HCT116 (cell line): ENCODE measurements around the gene UQCC2. TPM values are rescaled to one million over a fixed set of nuclear protein-coding genes. Genes with fewer than 3 reads are reported as not detected.

Experiments
- ATAC-seq: fragments of 200-7000 bp; cut with Tn5 transposase; 2 replicates; pipeline ENCODE4 v1.9.1; 2020; ENCODE audit warnings: mild to moderate bottlenecking, moderate library complexity
- BruUV-seq: library from RNA; stranded (reverse); fragments of 400-500 nt; replicated peaks from 2 replicates; lab custom pipeline; 2021; lab: Mats Ljungman, UMichigan
- CTCF ChIA-PET: fragments of 300-600 bp; sonication (Branson Sonifier 250); formaldehyde crosslinking; loops from one replicate; lab custom pipeline; 2021; ENCODE audit warnings: antibody characterized with exemption; lab: Charles Lee
- POLR2A ChIA-PET: fragments of 300-600, 350-600 bp; sonication (Branson Sonifier 250); formaldehyde crosslinking; loops from one replicate; lab custom pipeline; 2021; ENCODE audit warnings: antibody characterized with exemption; lab: Charles Lee
- RAD21 ChIA-PET, 2 experiments: fragments of 300-600 bp; sonication (Branson Sonifier 250); formaldehyde crosslinking; loops; one replicate each; lab custom pipeline; 2023; ENCODE audit warnings: low total read pairs in 2 of 2; ENCODE audit not compliant: uncharacterized antibody in 2 of 2, unreplicated experiment in 2 of 2, low non-redundant PET in 1 of 2; lab: Charles Lee
- DNase-seq: peaks from one replicate; pipeline ENCODE4 v3.0.0-alpha.2; 2010; ENCODE audit warnings: low read depth, low spot score
- H2AFZ ChIP-seq: fragments of 200-600 bp; shearing (Covaris generic), sonication (generic); 2 replicates; pipeline ENCODE4 v1.6.1; 2017; ENCODE audit warnings: low read depth, mixed run types, mixed read lengths, antibody characterized with exemption, low read length; ENCODE audit not compliant: poor library complexity, severe bottlenecking
- H3K27ac ChIP-seq: 2 replicates; pipeline ENCODE4 v1.5.1; 2012; ENCODE audit warnings: low read depth, low read length
- H3K27me3 ChIP-seq: fragments of 200-600 bp; sonication (generic); 2 replicates; pipeline ENCODE4 v1.6.1; 2016; ENCODE audit warnings: mixed run types, low read length, mixed read lengths; ENCODE audit not compliant: insufficient read depth
- H3K36me3 ChIP-seq, 2 experiments: fragments of 200-500 bp in 1 of 2; fragments of 200-600 bp in 1 of 2; sonication (Bioruptor generic) in 1 of 2; sonication (generic) in 1 of 2; 2 replicates each; pipeline versions ENCODE4 v1.5.1 to v1.6.1; 2014 to 2016; ENCODE audit warnings: low read length in 2 of 2, inconsistent platforms in 1 of 2, mixed read lengths in 1 of 2, mixed run types in 1 of 2; ENCODE audit not compliant: insufficient read depth in 2 of 2, control insufficient read depth in 1 of 2
- H3K4me1 ChIP-seq, 2 experiments: fragments of 200-600 bp in 1 of 2; sonication (generic) in 1 of 2; 2 replicates each; pipeline versions ENCODE4 v1.5.1 to v1.6.1; 2012 to 2017; ENCODE audit warnings: low read length in 2 of 2, inconsistent platforms in 1 of 2, mild to moderate bottlenecking in 1 of 2, mixed read lengths in 1 of 2, mixed run types in 1 of 2, moderate library complexity in 1 of 2; ENCODE audit not compliant: insufficient read depth in 2 of 2, control insufficient read depth in 1 of 2
- H3K4me2 ChIP-seq: fragments of 200-600 bp; sonication (generic); 2 replicates; pipeline ENCODE4 v1.6.1; 2017; ENCODE audit warnings: mixed run types, low read length, mixed read lengths
- H3K4me3 ChIP-seq, 2 experiments: fragments of 200-600 bp in 1 of 2; sonication (generic) in 1 of 2; replicated peaks in 1 of 2; 2 replicates each; pipeline ENCODE4 v1.5.1; 2011 to 2016; ENCODE audit warnings: low read length in 2 of 2, control low read depth in 1 of 2, low read depth in 1 of 2, mild to moderate bottlenecking in 1 of 2, mixed read lengths in 1 of 2, mixed run types in 1 of 2
- H3K79me2 ChIP-seq: fragments of 200-600 bp; sonication (generic); 2 replicates; pipeline ENCODE4 v1.6.1; 2017; ENCODE audit warnings: mild to moderate bottlenecking, mixed run types, low read length, moderate library complexity, mixed read lengths; ENCODE audit not compliant: insufficient read depth
- H3K9ac ChIP-seq: fragments of 200-600 bp; sonication (generic); 2 replicates; pipeline ENCODE4 v1.6.1; 2016; ENCODE audit warnings: low read length, mixed read lengths
- H3K9me2 ChIP-seq: fragments of 200-600 bp; sonication (generic), shearing (Covaris generic); 2 replicates; pipeline ENCODE4 v1.6.1; 2017; ENCODE audit warnings: mixed run types, mild to moderate bottlenecking, moderate library complexity; ENCODE audit not compliant: insufficient read depth
- H3K9me3 ChIP-seq, 2 experiments: fragments of 200-500 bp in 1 of 2; fragments of 200-600 bp in 1 of 2; sonication (Bioruptor generic) in 1 of 2; sonication (generic) in 1 of 2; 2 replicates each; pipeline ENCODE4 v1.6.1; 2014 to 2017; ENCODE audit warnings: low read length in 2 of 2, mixed read lengths in 2 of 2, inconsistent platforms in 1 of 2, low read depth in 1 of 2, mild to moderate bottlenecking in 1 of 2, mixed run types in 1 of 2, moderate library complexity in 1 of 2; ENCODE audit not compliant: control insufficient read depth in 1 of 2, insufficient read depth in 1 of 2
- H4K20me1 ChIP-seq: fragments of 200-600 bp; sonication (generic), shearing (Covaris generic); 2 replicates; pipeline ENCODE4 v1.6.1; 2017; ENCODE audit warnings: mixed run types, mild to moderate bottlenecking, moderate library complexity; ENCODE audit not compliant: insufficient read depth
- ATF3 ChIP-seq: IDR thresholded peaks from 2 replicates; pipeline ENCODE4 v1.6.1; 2012
- CEBPB ChIP-seq: IDR thresholded peaks from 2 replicates; pipeline ENCODE4 v1.6.1; 2012; ENCODE audit warnings: low read depth
- CTCF ChIP-seq, 3 experiments: fragments of 200-600 bp in 1 of 3; sonication (generic) in 1 of 3; IDR thresholded peaks in 2 of 3; conservative IDR thresholded peaks in 1 of 3; 2 replicates each; pipeline ENCODE4 v1.5.1; 2012 to 2017; ENCODE audit warnings: low read depth in 2 of 3, low read length in 2 of 3, antibody characterized with exemption in 1 of 3, borderline replicate concordance in 1 of 3, control low read depth in 1 of 3, mild to moderate bottlenecking in 1 of 3, mixed read lengths in 1 of 3, mixed run types in 1 of 3, moderate library complexity in 1 of 3; ENCODE audit not compliant: insufficient read depth in 1 of 3
- ELF1 ChIP-seq: IDR thresholded peaks from 2 replicates; pipeline ENCODE4 v1.6.1; 2012; ENCODE audit warnings: low read depth, borderline replicate concordance
- EZH2 ChIP-seq: fragments of 200-600 bp; sonication (generic); IDR thresholded peaks from 2 replicates; pipeline ENCODE4 v1.6.1; 2017; ENCODE audit warnings: antibody characterized with exemption, mixed run types
- EZH2phosphoT487 ChIP-seq: fragments of 200-600 bp; IDR thresholded peaks from 2 replicates; pipeline ENCODE4 v1.6.1; 2018; ENCODE audit warnings: antibody characterized with exemption, borderline replicate concordance
- MAX ChIP-seq: IDR thresholded peaks from 2 replicates; pipeline ENCODE4 v1.6.1; 2012
- POLR2A ChIP-seq: IDR thresholded peaks from 2 replicates; pipeline ENCODE4 v1.7.0; 2011; ENCODE audit warnings: borderline replicate concordance; ENCODE audit not compliant: insufficient read depth, insufficient read length; ENCODE audit errors: extremely low read depth
- POLR2AphosphoS5 ChIP-seq: IDR thresholded peaks from 2 replicates; pipeline ENCODE4 v1.6.1; 2011; ENCODE audit warnings: mild to moderate bottlenecking, low read depth, low read length, moderate library complexity
- REST ChIP-seq: IDR thresholded peaks from 2 replicates; pipeline ENCODE4 v1.6.1; 2012; ENCODE audit warnings: low read depth
- SIN3A ChIP-seq: IDR thresholded peaks from 2 replicates; pipeline ENCODE4 v1.6.1; 2012; ENCODE audit warnings: low read depth
- SP1 ChIP-seq: IDR thresholded peaks from 2 replicates; pipeline ENCODE4 v1.6.1; 2012; ENCODE audit warnings: low read depth
- SRF ChIP-seq: IDR thresholded peaks from 2 replicates; pipeline ENCODE4 v1.6.1; 2012; ENCODE audit warnings: low read depth
- YY1 ChIP-seq: IDR thresholded peaks from 2 replicates; pipeline ENCODE4 v1.6.1; 2011; ENCODE audit warnings: low read length, low read depth, moderate library complexity, mild to moderate bottlenecking; ENCODE audit not compliant: insufficient replicate concordance; ENCODE audit errors: extremely low read depth
- ZFX ChIP-seq: fragments of 450-650 bp; IDR thresholded peaks from 2 replicates; pipeline ENCODE4 v1.6.1; 2017
- intact Hi-C: fragments of 100-400 bp; cut with micrococcal nuclease; formaldehyde crosslinking; loops from 2 replicates; pipeline ENCODE4 v1.10.0; 2022
- total RNA-seq: library from RNA; stranded (reverse); gene quantifications from one replicate; pipeline ENCODE4 v1.2.1, GENCODE V29; 2021; ENCODE audit not compliant: unreplicated experiment

UQCC2 gene
- total RNA-seq, 1 experiment from 2014 or later, result 95.1 TPM

GRCh38 chr6:33699131-33699530 is 12.4 kb downstream of the UQCC2 start:
- Histone ChIP-seq H4K20me1 (no peaks in the 10 kb centered on the region), H3K9ac (no peak overlapping the region), H2AFZ (no peak overlapping the region), H3K27ac (no peak overlapping the region), H3K4me1 (peaks cover 4 to 11% of the 10 kb centered on the region in 2 experiments; a peak in 3 of 4 replicates), H3K4me3 (no peak overlapping the region), H3K36me3 (peaks cover 31 to 69% of the 10 kb centered on the region in 2 experiments), H3K9me3 (no peaks in the 10 kb centered on the region), H3K9me2 (no peaks in the 10 kb centered on the region), H3K79me2 (peaks cover 9% of the 10 kb centered on the region; the same call in 1 of the 2 replicates), H3K4me2 (no peak overlapping the region), H3K27me3 (no peaks in the 10 kb centered on the region)
- BruUV-seq, result no TSS peak
- POLR2A ChIA-PET, result no interaction called here
- TF ChIP-seq ELF1 (no peak), POLR2AphosphoS5 (no peak), SRF (no peak), MAX (no peak), POLR2A (no peak), ATF3 (no peak), SIN3A (no peak), EZH2 (no peak), CEBPB (no peak), ZFX (no peak), SP1 (no peak), REST (no peak), EZH2phosphoT487 (no peak), YY1 (no peak), CTCF (IDR thresholded peaks at IDR 0.05 in 2 of 3, conservative IDR thresholded peaks at IDR 0.05 in 1 of 3; ENCODE audit: borderline replicate concordance in 1 of 3, insufficient read depth in 1 of 3, low read depth in 2 of 3, low read length in 2 of 3) (no peak)
- CTCF ChIA-PET, result interaction anchor here (0.9 kb wide), 1 partner anchor 109 kb away, joined by 3 read pairs; no protein-coding TSS in a partner anchor
- intact Hi-C loops, result no loop called here
- ATAC-seq, result no peak
- no peak for DNase-seq
- RAD21 ChIA-PET, result no interaction called here
